Testis (tissue), 3 donors: ENCODE data around the gene PFKP. TPM values are rescaled to one million over a fixed set of nuclear protein-coding genes. Genes with fewer than 3 reads are reported as not detected.

Experiments used
- DNase-seq: peaks from one replicate; pipeline ENCODE4 v3.0.0-alpha.2; 2019
- H3K27ac ChIP-seq, 2 donors: fragments of 200-600 bp; sonication (generic); one replicate each; pipeline ENCODE4 v1.5.1; 2019
- H3K27me3 ChIP-seq: fragments of 200-600 bp; sonication (generic); one replicate; pipeline ENCODE4 v1.5.1; 2019
- H3K36me3 ChIP-seq: fragments of 200-600 bp; sonication (generic); one replicate; pipeline ENCODE4 v1.5.1; 2017; ENCODE audit warnings: low read depth; ENCODE audit errors: missing control alignments
- H3K4me1 ChIP-seq: fragments of 200-600 bp; sonication (generic); one replicate; pipeline ENCODE4 v1.5.1; 2019
- H3K4me3 ChIP-seq, 2 donors: fragments of 200-600 bp; sonication (generic); one replicate each; pipeline ENCODE4 v1.5.1; 2017 to 2019
- H3K9me3 ChIP-seq: fragments of 200-600 bp; sonication (generic); one replicate; pipeline ENCODE4 v1.5.1; 2017
- CTCF ChIP-seq, 3 experiments: fragments of 450-650 bp in 2 of 3; fragments of 200-600 bp in 1 of 3; sonication (generic) in 1 of 3; IDR thresholded peaks; one replicate each; pipeline ENCODE4 v1.5.1; 2016 to 2019; ENCODE audit warnings: antibody characterized with exemption in 3 of 3, mild to moderate bottlenecking in 2 of 3, moderate library complexity in 1 of 3
- POLR2A ChIP-seq: fragments of 450-650 bp; IDR thresholded peaks from one replicate; pipeline ENCODE4 v1.6.1; 2017; ENCODE audit warnings: antibody characterized with exemption, mild to moderate bottlenecking, moderate library complexity
- WGBS, 2 donors: methylation state at CpG; one replicate each; pipeline ENCODE4 v1.1.5; 2018; 5-methylcytosine and 5-hydroxymethylcytosine counted together
- intact Hi-C: fragments of 100-400 bp; cut with DNase I; formaldehyde crosslinking; loops from one replicate; pipeline ENCODE4 v1.15.1; 2023; ENCODE audit warnings: low total_unique reads
- polyA plus RNA-seq: library from polyadenylated mRNA; stranded (reverse); fragments of 350-450 nt; fragmentation: Illumina TruSeq; extraction: RNeasy Lipid Tissue Mini Kit (QIAGEN cat#74804); gene quantifications from one replicate; pipeline ENCODE4 v1.2.3, GENCODE V29; 2014; ENCODE audit warnings: low read depth, low replicate concordance; ENCODE audit not compliant: insufficient read depth
- total RNA-seq, 2 donors: library from RNA; depleted of rRNA; stranded (reverse); fragments of >200 nt; gene quantifications; one replicate each; pipeline ENCODE4 v1.2.3, GENCODE V29; 2016

Gene PFKP
- total and polyA plus RNA-seq, 3 donors from 2014 or later = 134 to 447 (median 186) TPM

- TF ChIP-seq POLR2A = no peak
- TF ChIP-seq CTCF (IDR thresholded peaks at IDR 0.05) = no peak
- H3K27ac ChIP-seq = no peak overlapping the region
- H3K4me1 ChIP-seq = no peaks in the 10 kb centered on the region
- no peaks in the 10 kb centered on the region for H3K27me3 ChIP-seq
- DNase-seq = no peak
- no peaks in the 10 kb centered on the region for H3K9me3 ChIP-seq
- H3K36me3 ChIP-seq = no peaks in the 10 kb centered on the region
- intact Hi-C loops = no loop called here
- H3K4me3 ChIP-seq = no peak overlapping the region
- WGBS, 2 donors = 94 to 95% methylated on average over 14 of the region's 14 CpGs
These were observed 83.6 kb downstream of the PFKP start for GRCh38 chr10:3150961-3151360.

- no peak for TF ChIP-seq POLR2A
- no peak for TF ChIP-seq CTCF (IDR thresholded peaks at IDR 0.05)
- intact Hi-C loops = no loop called here
- DNase-seq = no peak
- 92 to 95% methylated on average over 13 of the region's 13 CpGs for WGBS, 2 donors
- H3K36me3 ChIP-seq = no peaks in the 10 kb centered on the region
- no peak overlapping the region for H3K4me3 ChIP-seq
- no peaks in the 10 kb centered on the region for H3K27me3 ChIP-seq
- H3K9me3 ChIP-seq = no peaks in the 10 kb centered on the region
- H3K4me1 ChIP-seq = no peaks in the 10 kb centered on the region
- H3K27ac ChIP-seq = no peak overlapping the region
These were observed 84.7 kb downstream of the PFKP start for GRCh38 chr10:3151889-3152565.

- Histone ChIP-seq H3K9me3 (no peaks in the 10 kb centered on the region), H3K27ac (no peak overlapping the region), H3K27me3 (no peaks in the 10 kb centered on the region), H3K4me3 (no peak overlapping the region), H3K4me1 (no peaks in the 10 kb centered on the region), H3K36me3 (no peaks in the 10 kb centered on the region)
- TF ChIP-seq CTCF (IDR thresholded peaks at IDR 0.05) (no peak), POLR2A (no peak)
- 84 to 95% methylated on average over 8 to 9 of the region's 9 CpGs for WGBS, 2 donors
- DNase-seq = no peak
- intact Hi-C loops = no loop called here
These were observed 85.2 kb downstream of the PFKP start for GRCh38 chr10:3152566-3152935.

GRCh38 chr10:3154666-3155065, 87.3 kb downstream of the PFKP start:
- no peaks in the 10 kb centered on the region for H3K9me3 ChIP-seq
- H3K27me3 ChIP-seq = no peaks in the 10 kb centered on the region
- H3K4me1 ChIP-seq = no peaks in the 10 kb centered on the region
- no peak for DNase-seq
- H3K27ac ChIP-seq = no peak overlapping the region
- 89 to 93% methylated on average over 10 of the region's 10 CpGs for WGBS, 2 donors
- no peaks in the 10 kb centered on the region for H3K36me3 ChIP-seq
- H3K4me3 ChIP-seq = no peak overlapping the region
- TF ChIP-seq POLR2A (no peak), CTCF (IDR thresholded peaks at IDR 0.05) (no peak)
- intact Hi-C loops = no loop called here

- Histone ChIP-seq H3K4me3 (no peak overlapping the region), H3K27me3 (no peaks in the 10 kb centered on the region), H3K4me1 (no peaks in the 10 kb centered on the region), H3K36me3 (no peaks in the 10 kb centered on the region), H3K9me3 (no peaks in the 10 kb centered on the region), H3K27ac (no peak overlapping the region)
- intact Hi-C loops = no loop called here
- no peak for DNase-seq
- TF ChIP-seq POLR2A (no peak), CTCF (IDR thresholded peaks at IDR 0.05) (no peak)
- WGBS, 2 donors = 93 to 94% methylated on average over 10 of the region's 10 CpGs
These were observed 91.8 kb downstream of the PFKP start for GRCh38 chr10:3159152-3159551.
